Vagina (tissue), 2 donors: Measurements from ENCODE around the gene TRIO. TPM values are rescaled to one million over a fixed set of nuclear protein-coding genes. Genes with fewer than 3 reads are reported as not detected.

Experiments
- DNase-seq, 2 donors: peaks; one replicate each; pipeline ENCODE4 v3.0.0-alpha.2; 2017; ENCODE audit errors: extremely low spot score in 2 of 2
- H3K27ac ChIP-seq: fragments of 200-600 bp; sonication (generic); one replicate; pipeline ENCODE4 v1.5.1; 2019
- H3K27me3 ChIP-seq: fragments of 200-600 bp; sonication (generic); one replicate; pipeline ENCODE4 v1.5.1; 2019
- H3K36me3 ChIP-seq, 2 donors: fragments of 200-600 bp; sonication (generic); one replicate each; pipeline ENCODE4 v1.5.1; 2017 to 2019
- H3K4me1 ChIP-seq: fragments of 200-600 bp; sonication (generic); one replicate; pipeline ENCODE4 v1.5.1; 2019
- H3K4me3 ChIP-seq, 2 donors: fragments of 200-600 bp; sonication (generic); 1 replicate in 1 of 2; 2 replicates in 1 of 2; pipeline ENCODE4 v1.5.1; 2016 to 2019
- H3K9me3 ChIP-seq: fragments of 200-600 bp; sonication (generic); one replicate; pipeline ENCODE4 v1.5.1; 2019
- POLR2A ChIP-seq, 2 donors: fragments of 450-650 bp; IDR thresholded peaks; one replicate each; pipeline ENCODE4 v1.6.1; 2017; ENCODE audit warnings: antibody characterized with exemption in 2 of 2, mild to moderate bottlenecking in 2 of 2, moderate library complexity in 2 of 2
- POLR2AphosphoS5 ChIP-seq, 2 donors: sonication (generic); formaldehyde crosslinking; IDR thresholded peaks; one replicate each; pipeline ENCODE4 v1.9.0; 2017; ENCODE audit warnings: antibody characterized with exemption in 2 of 2, mild to moderate bottlenecking in 2 of 2, low read depth in 1 of 2; ENCODE audit not compliant: insufficient read depth in 1 of 2
- intact Hi-C: fragments of 100-400 bp; cut with DNase I; formaldehyde crosslinking; loops from one replicate; pipeline ENCODE4 v1.15.1; 2023
- total RNA-seq: library from RNA; depleted of rRNA; stranded (reverse); fragments of >200 nt; gene quantifications from one replicate; pipeline ENCODE4 v1.2.3, GENCODE V29; 2016
- TF ChIP-seq, protein P1 (sequence below), 3 experiments: fragments of 450-650 bp in 2 of 3; fragments of 200-600 bp in 1 of 3; sonication (generic) in 1 of 3; IDR thresholded peaks; one replicate each; pipeline ENCODE4 v1.5.1; 2017 to 2019; ENCODE audit warnings: antibody characterized with exemption in 3 of 3, mild to moderate bottlenecking in 2 of 3, moderate library complexity in 2 of 3

The TRIO gene
- total RNA-seq, 1 donor from 2014 or later: 142 TPM

GRCh38 chr5:14178671-14179211 is 35.6 kb downstream of the TRIO start:
- TF ChIP-seq POLR2AphosphoS5 (IDR thresholded peaks at IDR 0.05; ENCODE audit: insufficient read depth in 1 of 2, low read depth in 1 of 2): no peak
- no peak for TF ChIP-seq POLR2A (IDR thresholded peaks at IDR 0.05)
- TF ChIP-seq, protein P1, sequence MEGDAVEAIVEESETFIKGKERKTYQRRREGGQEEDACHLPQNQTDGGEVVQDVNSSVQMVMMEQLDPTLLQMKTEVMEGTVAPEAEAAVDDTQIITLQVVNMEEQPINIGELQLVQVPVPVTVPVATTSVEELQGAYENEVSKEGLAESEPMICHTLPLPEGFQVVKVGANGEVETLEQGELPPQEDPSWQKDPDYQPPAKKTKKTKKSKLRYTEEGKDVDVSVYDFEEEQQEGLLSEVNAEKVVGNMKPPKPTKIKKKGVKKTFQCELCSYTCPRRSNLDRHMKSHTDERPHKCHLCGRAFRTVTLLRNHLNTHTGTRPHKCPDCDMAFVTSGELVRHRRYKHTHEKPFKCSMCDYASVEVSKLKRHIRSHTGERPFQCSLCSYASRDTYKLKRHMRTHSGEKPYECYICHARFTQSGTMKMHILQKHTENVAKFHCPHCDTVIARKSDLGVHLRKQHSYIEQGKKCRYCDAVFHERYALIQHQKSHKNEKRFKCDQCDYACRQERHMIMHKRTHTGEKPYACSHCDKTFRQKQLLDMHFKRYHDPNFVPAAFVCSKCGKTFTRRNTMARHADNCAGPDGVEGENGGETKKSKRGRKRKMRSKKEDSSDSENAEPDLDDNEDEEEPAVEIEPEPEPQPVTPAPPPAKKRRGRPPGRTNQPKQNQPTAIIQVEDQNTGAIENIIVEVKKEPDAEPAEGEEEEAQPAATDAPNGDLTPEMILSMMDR (IDR thresholded peaks at IDR 0.05): no peak
- Histone ChIP-seq H3K27ac (no peak overlapping the region), H3K4me3 (no peak overlapping the region), H3K27me3 (no peaks in the 10 kb centered on the region), H3K9me3 (no peaks in the 10 kb centered on the region), H3K4me1 (peaks cover 12% of the 10 kb centered on the region), H3K36me3 (no peaks in the 10 kb centered on the region)
- DNase-seq: no peak
- intact Hi-C loops: no loop called here

- no peaks in the 10 kb centered on the region for H3K36me3 ChIP-seq
- no peak for DNase-seq
- H3K9me3 ChIP-seq: no peaks in the 10 kb centered on the region
- no peak for TF ChIP-seq POLR2AphosphoS5 (IDR thresholded peaks at IDR 0.05; ENCODE audit: insufficient read depth in 1 of 2, low read depth in 1 of 2)
- TF ChIP-seq, protein P1 (IDR thresholded peaks at IDR 0.05): no peak
- TF ChIP-seq POLR2A (IDR thresholded peaks at IDR 0.05): no peak
- H3K4me3 ChIP-seq: no peak overlapping the region
- H3K27ac ChIP-seq: no peak overlapping the region
- intact Hi-C loops: no loop called here
- H3K27me3 ChIP-seq: no peaks in the 10 kb centered on the region
- peaks cover 19% of the 10 kb centered on the region for H3K4me1 ChIP-seq
Measured at GRCh38 chr5:14179446-14179845, 36.3 kb downstream of the TRIO start.

- Histone ChIP-seq H3K4me3 (no peak overlapping the region), H3K27ac (no peak overlapping the region), H3K27me3 (no peaks in the 10 kb centered on the region), H3K36me3 (no peaks in the 10 kb centered on the region), H3K9me3 (no peaks in the 10 kb centered on the region), H3K4me1 (peaks cover 29% of the 10 kb centered on the region)
- TF ChIP-seq, protein P1 (IDR thresholded peaks at IDR 0.05): no peak
- TF ChIP-seq POLR2AphosphoS5 (IDR thresholded peaks at IDR 0.05; ENCODE audit: insufficient read depth in 1 of 2, low read depth in 1 of 2) (no peak), POLR2A (IDR thresholded peaks at IDR 0.05) (no peak)
- DNase-seq: no peak
- intact Hi-C loops: no loop called here
Measured at GRCh38 chr5:14180437-14180836, 37.3 kb downstream of the TRIO start.

GRCh38 chr5:14181299-14181968 is 38.3 kb downstream of the TRIO start:
- H3K9me3 ChIP-seq: no peaks in the 10 kb centered on the region
- intact Hi-C loops: no loop called here
- DNase-seq: no peak
- no peak overlapping the region for H3K4me3 ChIP-seq
- peaks cover 39% of the 10 kb centered on the region for H3K4me1 ChIP-seq
- TF ChIP-seq POLR2A (IDR thresholded peaks at IDR 0.05) (no peak), POLR2AphosphoS5 (IDR thresholded peaks at IDR 0.05; ENCODE audit: insufficient read depth in 1 of 2, low read depth in 1 of 2) (no peak)
- TF ChIP-seq, protein P1 (IDR thresholded peaks at IDR 0.05): no peak
- H3K27me3 ChIP-seq: no peaks in the 10 kb centered on the region
- H3K27ac ChIP-seq: peak overlapping the region; percentile 8
- no peaks in the 10 kb centered on the region for H3K36me3 ChIP-seq

DNA sequence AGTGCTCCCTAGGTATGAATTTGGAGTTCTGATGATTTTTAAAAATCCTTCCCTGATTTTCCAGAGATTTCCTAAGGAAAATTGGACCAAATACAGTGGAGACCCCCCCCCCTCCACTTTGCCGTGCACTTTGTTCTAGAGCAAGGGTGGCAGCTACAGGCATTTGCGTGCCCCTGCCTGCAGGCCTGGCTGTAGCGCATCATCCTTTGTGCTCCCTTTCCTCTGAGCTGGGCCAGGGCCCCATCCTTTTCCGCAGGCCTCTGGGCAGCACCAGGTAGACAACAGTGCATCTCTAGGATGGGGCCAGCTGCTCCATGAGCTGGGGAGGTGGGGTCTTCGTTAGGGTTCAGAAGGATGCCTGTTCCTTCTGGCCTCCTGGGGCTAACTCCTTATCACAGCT is 39.6 kb downstream of the TRIO start:
- H3K4me3 ChIP-seq: no peak overlapping the region
- no peak for DNase-seq
- TF ChIP-seq POLR2AphosphoS5 (IDR thresholded peaks at IDR 0.05; ENCODE audit: insufficient read depth in 1 of 2, low read depth in 1 of 2) (no peak), POLR2A (IDR thresholded peaks at IDR 0.05) (no peak)
- TF ChIP-seq, protein P1 (IDR thresholded peaks at IDR 0.05): no peak
- no peaks in the 10 kb centered on the region for H3K9me3 ChIP-seq
- no peaks in the 10 kb centered on the region for H3K36me3 ChIP-seq
- peak overlapping the region; percentile 80 for H3K27ac ChIP-seq
- peaks cover 45% of the 10 kb centered on the region for H3K4me1 ChIP-seq
- intact Hi-C loops: no loop called here
- H3K27me3 ChIP-seq: no peaks in the 10 kb centered on the region
